Heart left ventricle (tissue), 16 donors: Measurements from ENCODE around the gene OR2AK2. TPM values are rescaled to one million over a fixed set of nuclear protein-coding genes. Genes with fewer than 3 reads are reported as not detected.

Experiments
- ATAC-seq, 4 donors: fragments of 200-7000 bp; cut with Tn5 transposase; one replicate each; pipeline ENCODE4 v1.9.1; 2020 to 2022; ENCODE audit warnings: moderate library complexity in 4 of 4, mild to moderate bottlenecking in 3 of 4, moderate number of reproducible peaks in 1 of 4
- DNase-seq, 5 donors: peaks; one replicate each; pipeline ENCODE4 v3.0.0-alpha.2; 2020
- H3K27ac ChIP-seq, 12 donors: fragments of 200-600 bp; sonication (generic) in 4 of 12; one replicate each; pipeline versions ENCODE4 v1.5.0 to v1.8.0; 2016 to 2022; ENCODE audit warnings: mild to moderate bottlenecking in 2 of 12
- H3K27me3 ChIP-seq, 9 donors: fragments of 200-600 bp; sonication (generic) in 2 of 9; one replicate each; pipeline versions ENCODE4 v1.5.1 to v1.8.0; 2016 to 2022; ENCODE audit warnings: mild to moderate bottlenecking in 3 of 9
- H3K36me3 ChIP-seq, 9 donors: fragments of 200-600 bp; sonication (generic) in 2 of 9; one replicate each; pipeline versions ENCODE4 v1.5.0 to v1.8.0; 2018 to 2022; ENCODE audit warnings: mild to moderate bottlenecking in 2 of 9
- H3K4me1 ChIP-seq, 12 donors: fragments of 200-600 bp; sonication (generic) in 4 of 12; one replicate each; pipeline versions ENCODE4 v1.5.0 to v1.8.0; 2016 to 2022; ENCODE audit warnings: mild to moderate bottlenecking in 3 of 12
- H3K4me3 ChIP-seq, 12 donors: fragments of 200-600 bp; sonication (generic) in 4 of 12; one replicate each; pipeline versions ENCODE4 v1.5.0 to v1.8.0; 2017 to 2022; ENCODE audit warnings: mild to moderate bottlenecking in 9 of 12, moderate library complexity in 4 of 12
- H3K9me3 ChIP-seq, 12 donors: fragments of 200-600 bp; sonication (generic) in 4 of 12; one replicate each; pipeline versions ENCODE4 v1.5.0 to v1.8.0; 2016 to 2022; ENCODE audit warnings: mild to moderate bottlenecking in 1 of 12
- POLR2A ChIP-seq, 2 donors: fragments of 450-650 bp; IDR thresholded peaks; one replicate each; pipeline ENCODE4 v1.6.1; 2017; ENCODE audit warnings: antibody characterized with exemption in 2 of 2, mild to moderate bottlenecking in 2 of 2, moderate library complexity in 2 of 2
- WGBS, 4 donors: extraction: QIAGEN DNeasy Blood & Tissue Kit in 2 of 4; methylation state at CpG; one replicate each; pipeline versions ENCODE4 v1.1.5 to v1.1.7; 2013 to 2018; 5-methylcytosine and 5-hydroxymethylcytosine counted together
- intact Hi-C, 10 donors: fragments of 100-400 bp; cut with DNase I; formaldehyde crosslinking; loops; one replicate each; pipeline versions ENCODE4 v1.11.1 to v1.14.2; 2022
- long read RNA-seq, 3 donors: library from polyadenylated mRNA; unstranded; transcript quantifications; one replicate each; pipeline ENCODE4 v2.0.0, GENCODE V29; 2020 to 2021
- polyA plus RNA-seq, 2 donors: library from polyadenylated mRNA; stranded (reverse); fragments of 200-250 nt; gene quantifications; one replicate each; pipeline ENCODE4 v1.2.3, GENCODE V29; 2013
- total RNA-seq, 9 donors: library from RNA; depleted of rRNA in 2 of 9; stranded (reverse); fragments of >200 nt in 2 of 9; fragmentation: NEBNext Ultra II Directional in 3 of 9; extraction: Animal tissue kit (Norgen Biotek cat#: 25700) in 3 of 9; gene quantifications; one replicate each; pipeline versions ENCODE4 v1.1.0 to v1.2.4, GENCODE V29; 2016 to 2023
- TF ChIP-seq, protein P1 (sequence below), 12 donors: fragments of 200-600 bp; sonication (generic) in 4 of 12; IDR thresholded peaks; one replicate each; pipeline versions ENCODE4 v1.5.0 to v1.8.0; 2018 to 2022; ENCODE audit warnings: antibody characterized with exemption in 12 of 12, mild to moderate bottlenecking in 5 of 12
- donor health status: ischemic (EF 13 %, LVEDD 7.1; RV severe dilation, severe dysfunction).
- donor health status: healthy with polysubstance abuse.
- donor health status: DM: no; HTN: yes; CAD: no.
- donor health status: DM: no; HTN: no; CAD: no.
- donor health status: ischemic (EF 25% LVEDD 6.9; RV normal size, moderate dysfunction).
- donor health status: ischemic (EF 25% LVEDD 5.7; RV mildly dilated, moderate dysfunction).
- donor health status: healthy.
- donor health status: DM: yes; HTN: yes; CAD: no.
- donor health status: ischemic (EF 35%, LVEDD 5.7; RV mildly dilated, moderate dysfunction).
- donor health status: nonischemic (EF 11% LVEDD 7.7; RV severe dilation, severe dysfunction).
- donor health status: DM: yes; HTN: yes; CAD: no.
- donor health status: PGD.
- donor health status: ischemic (EF 29% LVEDD 5.4; RV normal size, mild dysfunction).
- donor health status: nonischemic (EF 23%, LVEDD 6.1; RV moderate dilation, normal function).

OR2AK2 gene, protein sequence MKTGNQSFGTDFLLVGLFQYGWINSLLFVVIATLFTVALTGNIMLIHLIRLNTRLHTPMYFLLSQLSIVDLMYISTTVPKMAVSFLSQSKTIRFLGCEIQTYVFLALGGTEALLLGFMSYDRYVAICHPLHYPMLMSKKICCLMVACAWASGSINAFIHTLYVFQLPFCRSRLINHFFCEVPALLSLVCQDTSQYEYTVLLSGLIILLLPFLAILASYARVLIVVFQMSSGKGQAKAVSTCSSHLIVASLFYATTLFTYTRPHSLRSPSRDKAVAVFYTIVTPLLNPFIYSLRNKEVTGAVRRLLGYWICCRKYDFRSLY
- under 1 TPM in 1 of 9 donors, not detected in 8; 0.25 TPM for total RNA-seq
- polyA plus RNA-seq = not detected
- long read RNA-seq, donor 1 = 0 reads
- long read RNA-seq, donor 2 = 0 reads
- long read RNA-seq, donor 3 = 0 reads

DNA sequence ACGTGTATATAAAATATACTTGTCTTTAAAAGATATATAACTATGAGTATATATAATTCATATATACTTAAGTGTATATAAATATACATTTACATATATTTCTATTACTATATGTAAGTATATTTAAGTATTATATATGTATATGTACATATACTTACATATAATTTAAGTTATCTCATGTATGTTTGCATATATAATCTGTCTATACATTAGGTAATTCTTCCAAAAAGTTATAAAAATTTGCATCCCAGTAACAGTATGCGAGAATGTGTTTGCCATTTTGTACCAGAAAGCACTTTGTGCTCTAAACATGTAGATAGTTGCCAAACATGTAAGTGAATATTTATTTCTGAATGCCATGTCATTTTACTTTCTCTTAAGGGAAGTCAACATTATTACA, at the start of gene OR2AK2:
TSS of gene OR2AK2 (plus strand) at position 301 of the 400 bp plus-strand sequence. CDS start 144 bp downstream, outside the sequence.
- Histone ChIP-seq H3K4me1 (no peaks in the 10 kb centered on the region), H3K27ac (no peak within 1 kb of the TSS), H3K9me3 (peaks cover 0 to 7% (median 0%) of the 10 kb centered on the region in 12 donors), H3K4me3 (no peak within 1 kb of the TSS), H3K36me3 (no peaks in the 10 kb centered on the region), H3K27me3 (no peaks in the 10 kb centered on the region)
- ATAC-seq (no peak), DNase-seq (no peak)
- WGBS, 4 donors = 75 to 83% (median 80%) methylated on average over 2 of the region's 2 CpGs
- TF ChIP-seq, protein P1, sequence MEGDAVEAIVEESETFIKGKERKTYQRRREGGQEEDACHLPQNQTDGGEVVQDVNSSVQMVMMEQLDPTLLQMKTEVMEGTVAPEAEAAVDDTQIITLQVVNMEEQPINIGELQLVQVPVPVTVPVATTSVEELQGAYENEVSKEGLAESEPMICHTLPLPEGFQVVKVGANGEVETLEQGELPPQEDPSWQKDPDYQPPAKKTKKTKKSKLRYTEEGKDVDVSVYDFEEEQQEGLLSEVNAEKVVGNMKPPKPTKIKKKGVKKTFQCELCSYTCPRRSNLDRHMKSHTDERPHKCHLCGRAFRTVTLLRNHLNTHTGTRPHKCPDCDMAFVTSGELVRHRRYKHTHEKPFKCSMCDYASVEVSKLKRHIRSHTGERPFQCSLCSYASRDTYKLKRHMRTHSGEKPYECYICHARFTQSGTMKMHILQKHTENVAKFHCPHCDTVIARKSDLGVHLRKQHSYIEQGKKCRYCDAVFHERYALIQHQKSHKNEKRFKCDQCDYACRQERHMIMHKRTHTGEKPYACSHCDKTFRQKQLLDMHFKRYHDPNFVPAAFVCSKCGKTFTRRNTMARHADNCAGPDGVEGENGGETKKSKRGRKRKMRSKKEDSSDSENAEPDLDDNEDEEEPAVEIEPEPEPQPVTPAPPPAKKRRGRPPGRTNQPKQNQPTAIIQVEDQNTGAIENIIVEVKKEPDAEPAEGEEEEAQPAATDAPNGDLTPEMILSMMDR (IDR thresholded peaks at IDR 0.05) = no peak
- TF ChIP-seq POLR2A (IDR thresholded peaks at IDR 0.05) = no peak
- intact Hi-C loops = no loop called here

DNA sequence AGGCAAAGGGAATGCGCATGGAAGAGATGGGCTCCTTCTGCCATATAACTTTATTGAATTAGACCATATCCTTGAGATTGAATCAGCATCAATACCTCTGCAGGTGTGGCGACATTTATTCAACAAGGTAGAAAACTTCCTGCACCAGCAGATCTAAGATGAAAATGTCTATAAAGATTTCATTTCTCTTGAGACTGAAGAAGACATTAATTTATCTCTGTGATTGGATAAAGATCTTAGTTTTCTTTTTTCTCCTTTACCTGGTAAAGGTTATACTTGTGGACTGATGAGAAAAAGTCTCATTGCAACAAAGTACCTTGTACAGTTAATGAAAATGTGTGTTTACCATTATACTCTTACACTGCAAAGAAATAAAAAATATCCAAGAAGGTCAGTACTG, 45.1 kb upstream of the OR2AK2 start, which contains the start of gene OR2T8:
TSS of gene OR2T8 (plus strand) at position 301 of the 400 bp plus-strand sequence. CDS start 766 bp downstream, outside the sequence.
- TF ChIP-seq, protein P1 (IDR thresholded peaks at IDR 0.05) = no peak
- TF ChIP-seq POLR2A (IDR thresholded peaks at IDR 0.05) = no peak
- H3K9me3 ChIP-seq = no peaks in the 10 kb centered on the region
- WGBS, 4 donors = 68 to 92% (median 88%) methylated on average over 2 of the region's 2 CpGs
- no peaks in the 10 kb centered on the region for H3K36me3 ChIP-seq
- DNase-seq (no peak), ATAC-seq (no peak)
- H3K4me1 ChIP-seq = no peaks in the 10 kb centered on the region
- no peaks in the 10 kb centered on the region for H3K27me3 ChIP-seq
- H3K4me3 ChIP-seq = no peak within 1 kb of the TSS
- no peak within 1 kb of the TSS for H3K27ac ChIP-seq
- intact Hi-C loops = loop anchor here in 1 of 10 donors (10.0 kb wide), 1 partner anchor 185 kb away; the partner anchor contains the start of gene OR14K1

DNA sequence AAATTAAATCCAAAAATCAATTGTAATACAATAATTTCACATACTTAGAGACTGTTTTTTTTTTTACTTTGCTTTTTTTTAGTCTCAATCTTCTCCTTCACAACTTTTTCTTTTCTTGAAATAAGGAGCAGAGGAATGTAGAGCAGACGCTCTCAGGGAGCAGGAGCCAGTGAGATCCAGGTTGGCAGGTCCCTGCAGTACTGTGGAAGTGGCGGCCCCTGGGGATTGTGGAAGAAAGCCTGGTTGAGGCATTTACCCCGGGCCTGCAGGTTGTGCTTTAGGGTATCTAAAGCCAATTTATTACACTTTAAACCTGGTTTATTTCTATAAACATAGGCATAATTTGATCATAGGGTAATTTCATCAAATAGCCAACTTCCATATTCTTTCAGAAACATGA, 41.1 kb upstream of the OR2AK2 start:
- Histone ChIP-seq H3K27me3 (no peaks in the 10 kb centered on the region), H3K4me1 (no peaks in the 10 kb centered on the region), H3K4me3 (no peak overlapping the region), H3K27ac (no peak overlapping the region), H3K9me3 (no peaks in the 10 kb centered on the region), H3K36me3 (no peaks in the 10 kb centered on the region)
- DNase-seq = no peak
- WGBS, 4 donors = 55 to 61% (median 60%) methylated on average over 3 of the region's 3 CpGs
- intact Hi-C loops = loop anchor here in 1 of 10 donors (10.0 kb wide), 1 partner anchor 189 kb away; the partner anchor contains the start of gene OR14K1
- no peak for ATAC-seq
- TF ChIP-seq POLR2A (IDR thresholded peaks at IDR 0.05) = no peak
- TF ChIP-seq, protein P1 (IDR thresholded peaks at IDR 0.05) = no peak

DNA sequence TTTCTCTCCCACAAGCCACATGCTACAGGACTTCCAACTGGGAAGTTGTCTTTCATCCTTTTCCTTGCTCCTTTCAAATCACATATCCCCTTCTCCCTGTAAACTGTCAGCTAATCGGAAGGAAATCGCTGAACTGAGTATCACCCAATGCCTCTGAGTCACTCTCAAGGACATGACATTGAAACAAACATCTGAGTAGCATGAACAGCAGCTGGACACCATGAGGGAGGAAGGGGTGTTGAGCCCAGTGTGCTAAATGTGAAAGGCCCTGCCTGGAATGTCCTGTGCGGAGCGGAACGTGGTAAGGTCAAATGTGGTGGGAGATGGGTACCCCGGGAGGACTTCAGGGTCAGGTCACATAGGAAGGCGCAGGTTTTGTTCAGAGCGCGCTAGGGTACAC, 40.2 kb upstream of the OR2AK2 start, which contains the start of gene OR2AJ1:
TSS of gene OR2AJ1 (plus strand) at position 22 of the 400 bp plus-strand sequence. CDS start 8,880 bp downstream, outside the sequence.
- DNase-seq (no peak), ATAC-seq (no peak)
- no peak within 1 kb of the TSS for H3K27ac ChIP-seq
- no peaks in the 10 kb centered on the region for H3K4me1 ChIP-seq
- no peak within 1 kb of the TSS for H3K4me3 ChIP-seq
- intact Hi-C loops = loop anchor here in 1 of 10 donors (10.0 kb wide), 1 partner anchor 190 kb away; the partner anchor contains the start of gene OR14K1
- WGBS, 4 donors = 81 to 91% (median 87%) methylated on average over 9 of the region's 9 CpGs
- no peaks in the 10 kb centered on the region for H3K9me3 ChIP-seq
- no peaks in the 10 kb centered on the region for H3K36me3 ChIP-seq
- TF ChIP-seq, protein P1 (IDR thresholded peaks at IDR 0.05) = no peak
- no peak for TF ChIP-seq POLR2A (IDR thresholded peaks at IDR 0.05)
- H3K27me3 ChIP-seq = no peaks in the 10 kb centered on the region
